Loucy (cell line): Measurements from ENCODE around the gene ZNF280A.

Experiments
- EZH2phosphoT487 ChIP-seq: fragments of 200-600 bp; IDR thresholded peaks from 2 replicates; pipeline ENCODE4 v1.6.1; 2018; ENCODE audit warnings: antibody characterized with exemption, mild to moderate bottlenecking, moderate library complexity, borderline replicate concordance
- TF ChIP-seq, protein P1 (sequence below): fragments of 200-600 bp; sonication (generic); conservative IDR thresholded peaks from 2 replicates; pipeline ENCODE4 v1.5.1; 2014; ENCODE audit warnings: mild to moderate bottlenecking, antibody characterized with exemption, low read length

DNA sequence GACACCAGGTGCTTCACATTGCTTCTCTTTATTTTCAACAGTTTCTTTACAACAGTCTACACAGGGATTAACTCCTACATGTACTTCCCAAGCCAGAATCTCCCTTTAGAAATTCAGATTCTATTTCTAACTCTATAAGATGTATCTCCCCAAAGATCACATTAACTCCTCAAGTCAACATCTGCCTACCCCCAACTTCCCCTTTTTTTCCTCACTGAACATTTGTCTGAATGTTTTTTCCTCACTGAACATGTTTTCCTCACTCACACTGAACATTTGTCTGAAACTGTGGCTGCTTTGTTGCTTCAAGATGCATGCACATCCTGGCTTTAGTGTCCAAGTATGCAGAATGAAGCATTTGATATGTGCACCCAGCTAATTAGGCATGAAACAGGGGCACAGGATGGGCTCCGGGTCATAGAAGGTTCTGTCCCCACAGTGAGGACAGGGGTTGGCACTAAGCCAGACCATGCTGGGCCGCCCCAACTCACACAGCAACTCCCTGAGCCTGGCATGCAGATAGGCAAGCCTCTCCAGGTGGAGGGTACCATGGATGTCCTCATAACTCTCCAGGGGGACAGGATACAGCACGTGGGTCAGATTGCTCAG, 27.7 kb upstream of the ZNF280A start:
- TF ChIP-seq, protein P1, sequence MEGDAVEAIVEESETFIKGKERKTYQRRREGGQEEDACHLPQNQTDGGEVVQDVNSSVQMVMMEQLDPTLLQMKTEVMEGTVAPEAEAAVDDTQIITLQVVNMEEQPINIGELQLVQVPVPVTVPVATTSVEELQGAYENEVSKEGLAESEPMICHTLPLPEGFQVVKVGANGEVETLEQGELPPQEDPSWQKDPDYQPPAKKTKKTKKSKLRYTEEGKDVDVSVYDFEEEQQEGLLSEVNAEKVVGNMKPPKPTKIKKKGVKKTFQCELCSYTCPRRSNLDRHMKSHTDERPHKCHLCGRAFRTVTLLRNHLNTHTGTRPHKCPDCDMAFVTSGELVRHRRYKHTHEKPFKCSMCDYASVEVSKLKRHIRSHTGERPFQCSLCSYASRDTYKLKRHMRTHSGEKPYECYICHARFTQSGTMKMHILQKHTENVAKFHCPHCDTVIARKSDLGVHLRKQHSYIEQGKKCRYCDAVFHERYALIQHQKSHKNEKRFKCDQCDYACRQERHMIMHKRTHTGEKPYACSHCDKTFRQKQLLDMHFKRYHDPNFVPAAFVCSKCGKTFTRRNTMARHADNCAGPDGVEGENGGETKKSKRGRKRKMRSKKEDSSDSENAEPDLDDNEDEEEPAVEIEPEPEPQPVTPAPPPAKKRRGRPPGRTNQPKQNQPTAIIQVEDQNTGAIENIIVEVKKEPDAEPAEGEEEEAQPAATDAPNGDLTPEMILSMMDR: no peak
- TF ChIP-seq EZH2phosphoT487: no peak
